ENCODE data around the gene SACM1L. TPM values are rescaled to one million over a fixed set of nuclear protein-coding genes. Genes with fewer than 3 reads are reported as not detected.

Gene SACM1L
- total RNA-seq, 1 donor from 2014 or later, result 39.4 TPM

DNA sequence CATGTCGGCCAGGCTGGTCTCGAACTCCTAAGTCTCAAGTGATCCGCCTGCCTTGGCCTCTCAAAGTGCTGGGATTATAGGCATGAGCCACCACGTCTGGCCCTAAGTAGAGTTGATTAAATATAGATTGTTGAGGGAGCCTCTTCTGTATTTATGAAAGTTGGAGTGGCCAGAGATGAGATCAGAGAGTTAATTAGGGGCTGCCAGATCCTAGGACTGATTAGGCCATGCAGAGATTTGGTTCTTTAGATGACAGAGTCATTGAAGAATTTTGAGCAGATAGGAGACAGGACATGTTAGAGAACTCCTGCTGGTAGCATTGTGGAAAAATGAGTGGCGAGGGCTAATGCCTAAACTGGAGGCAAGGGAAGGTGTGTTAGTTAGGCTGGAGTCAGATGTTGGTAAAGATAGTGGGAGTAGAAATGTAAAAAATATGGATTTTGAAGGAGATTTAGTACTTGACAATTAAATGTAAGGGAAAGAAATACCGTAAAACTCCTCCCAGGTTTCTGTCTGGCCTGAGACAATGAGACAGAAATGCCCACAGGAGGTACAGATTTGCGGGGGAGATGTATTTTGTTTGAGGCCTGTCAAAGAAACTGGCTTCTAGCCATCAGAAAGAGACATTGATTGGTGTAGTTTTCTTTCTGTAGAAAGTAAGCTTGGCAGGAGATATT lies 23.4 kb downstream of the SACM1L start:
- no peak for FAIRE-seq

DNA sequence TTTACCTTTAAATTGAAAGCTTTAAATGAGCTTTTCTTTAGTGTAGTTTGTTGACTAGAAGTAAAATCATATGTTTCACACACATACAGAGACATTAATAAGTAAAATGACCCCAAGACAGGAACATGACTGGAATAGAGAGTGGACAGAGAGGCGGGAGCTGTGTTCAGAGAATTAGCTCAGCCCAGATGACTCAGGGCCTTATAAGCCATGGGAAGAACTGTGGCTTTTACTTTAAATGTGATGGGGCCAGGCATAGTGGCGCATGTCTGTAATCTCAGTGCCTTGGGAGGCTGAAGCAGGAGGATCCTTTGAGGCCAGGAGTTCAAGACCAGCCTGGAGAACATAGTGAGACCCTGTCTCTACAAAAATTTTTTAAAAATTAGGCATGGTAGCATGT lies 26.7 kb downstream of the SACM1L start:
- Histone ChIP-seq H3K27me3 (ENCODE audit: insufficient read depth, low read length) (no peaks in the 10 kb centered on the region), H3K9ac (ENCODE audit: low read length) (no peak overlapping the region), H3K9me3 (ENCODE audit: insufficient read depth, low read depth, low read length) (no peaks in the 10 kb centered on the region), H2AFZ (ENCODE audit: low read depth, low read length) (no peak overlapping the region), H3K4me2 (ENCODE audit: low read length) (no peak overlapping the region), H3K4me1 (ENCODE audit: insufficient read depth, low read length) (no peaks in the 10 kb centered on the region), H3K79me2 (ENCODE audit: insufficient read depth, low read length) (no peaks in the 10 kb centered on the region), H3K36me3 (ENCODE audit: insufficient read depth, low read length) (peaks cover 21% of the 10 kb centered on the region), H3K4me3 (ENCODE audit: insufficient read depth, low read depth, low read length) (no peak overlapping the region), H3K27ac (ENCODE audit: low read depth, low read length) (no peak overlapping the region), H4K20me1 (ENCODE audit: insufficient read depth, low read length) (peaks cover 7% of the 10 kb centered on the region)
- no peak for DNase-seq (ENCODE audit: low read depth)
- no peak overlapping the region for H3K4me3 Mint-ChIP-seq (ENCODE audit: unreplicated experiment)
- FAIRE-seq, result no peak
- TF ChIP-seq EZH2 (IDR thresholded peaks at IDR 0.05; ENCODE audit: insufficient read depth, low read length), result no peak
- TF ChIP-seq, protein P1, sequence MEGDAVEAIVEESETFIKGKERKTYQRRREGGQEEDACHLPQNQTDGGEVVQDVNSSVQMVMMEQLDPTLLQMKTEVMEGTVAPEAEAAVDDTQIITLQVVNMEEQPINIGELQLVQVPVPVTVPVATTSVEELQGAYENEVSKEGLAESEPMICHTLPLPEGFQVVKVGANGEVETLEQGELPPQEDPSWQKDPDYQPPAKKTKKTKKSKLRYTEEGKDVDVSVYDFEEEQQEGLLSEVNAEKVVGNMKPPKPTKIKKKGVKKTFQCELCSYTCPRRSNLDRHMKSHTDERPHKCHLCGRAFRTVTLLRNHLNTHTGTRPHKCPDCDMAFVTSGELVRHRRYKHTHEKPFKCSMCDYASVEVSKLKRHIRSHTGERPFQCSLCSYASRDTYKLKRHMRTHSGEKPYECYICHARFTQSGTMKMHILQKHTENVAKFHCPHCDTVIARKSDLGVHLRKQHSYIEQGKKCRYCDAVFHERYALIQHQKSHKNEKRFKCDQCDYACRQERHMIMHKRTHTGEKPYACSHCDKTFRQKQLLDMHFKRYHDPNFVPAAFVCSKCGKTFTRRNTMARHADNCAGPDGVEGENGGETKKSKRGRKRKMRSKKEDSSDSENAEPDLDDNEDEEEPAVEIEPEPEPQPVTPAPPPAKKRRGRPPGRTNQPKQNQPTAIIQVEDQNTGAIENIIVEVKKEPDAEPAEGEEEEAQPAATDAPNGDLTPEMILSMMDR (IDR thresholded peaks at IDR 0.05; ENCODE audit: insufficient read depth, low read depth, low read length), result no peak
- no peak overlapping the region for H3K27ac Mint-ChIP-seq (ENCODE audit: unreplicated experiment)
- H3K9me3 Mint-ChIP-seq (ENCODE audit: unreplicated experiment), result no peaks in the 10 kb centered on the region
- H3K36me3 Mint-ChIP-seq (ENCODE audit: low read depth, unreplicated experiment), result peaks cover 23% of the 10 kb centered on the region
- no peaks in the 10 kb centered on the region for H3K27me3 Mint-ChIP-seq (ENCODE audit: low read depth, unreplicated experiment)
- H3K4me1 Mint-ChIP-seq (ENCODE audit: low read depth, unreplicated experiment), result peaks cover 15% of the 10 kb centered on the region

More for the DNA sequence above, 23.4 kb downstream of the SACM1L start:
- Histone ChIP-seq H3K36me3 (ENCODE audit: insufficient read depth, low read length) (peaks cover 28% of the 10 kb centered on the region), H3K4me3 (ENCODE audit: insufficient read depth, low read depth, low read length) (no peak overlapping the region), H3K9ac (ENCODE audit: low read length) (no peak overlapping the region), H2AFZ (ENCODE audit: low read depth, low read length) (no peak overlapping the region), H3K27ac (ENCODE audit: low read depth, low read length) (no peak overlapping the region), H4K20me1 (ENCODE audit: insufficient read depth, low read length) (peaks cover 7% of the 10 kb centered on the region), H3K9me3 (ENCODE audit: insufficient read depth, low read depth, low read length) (no peaks in the 10 kb centered on the region), H3K4me2 (ENCODE audit: low read length) (no peak overlapping the region), H3K79me2 (ENCODE audit: insufficient read depth, low read length) (no peaks in the 10 kb centered on the region), H3K27me3 (ENCODE audit: insufficient read depth, low read length) (no peaks in the 10 kb centered on the region), H3K4me1 (ENCODE audit: insufficient read depth, low read length) (no peaks in the 10 kb centered on the region)
- H3K36me3 Mint-ChIP-seq (ENCODE audit: low read depth, unreplicated experiment), result peaks cover 26% of the 10 kb centered on the region
- DNase-seq (ENCODE audit: low read depth), result peak; percentile 39
- TF ChIP-seq, protein P1 (IDR thresholded peaks at IDR 0.05; ENCODE audit: insufficient read depth, low read depth, low read length), result no peak
- no peak for TF ChIP-seq EZH2 (IDR thresholded peaks at IDR 0.05; ENCODE audit: insufficient read depth, low read length)
- peaks cover 15% of the 10 kb centered on the region for H3K4me1 Mint-ChIP-seq (ENCODE audit: low read depth, unreplicated experiment)
- H3K27ac Mint-ChIP-seq (ENCODE audit: unreplicated experiment), result peak overlapping the region; percentile 8
- no peaks in the 10 kb centered on the region for H3K27me3 Mint-ChIP-seq (ENCODE audit: low read depth, unreplicated experiment)
- H3K9me3 Mint-ChIP-seq (ENCODE audit: unreplicated experiment), result no peaks in the 10 kb centered on the region
- H3K4me3 Mint-ChIP-seq (ENCODE audit: unreplicated experiment), result no peak overlapping the region

DNA sequence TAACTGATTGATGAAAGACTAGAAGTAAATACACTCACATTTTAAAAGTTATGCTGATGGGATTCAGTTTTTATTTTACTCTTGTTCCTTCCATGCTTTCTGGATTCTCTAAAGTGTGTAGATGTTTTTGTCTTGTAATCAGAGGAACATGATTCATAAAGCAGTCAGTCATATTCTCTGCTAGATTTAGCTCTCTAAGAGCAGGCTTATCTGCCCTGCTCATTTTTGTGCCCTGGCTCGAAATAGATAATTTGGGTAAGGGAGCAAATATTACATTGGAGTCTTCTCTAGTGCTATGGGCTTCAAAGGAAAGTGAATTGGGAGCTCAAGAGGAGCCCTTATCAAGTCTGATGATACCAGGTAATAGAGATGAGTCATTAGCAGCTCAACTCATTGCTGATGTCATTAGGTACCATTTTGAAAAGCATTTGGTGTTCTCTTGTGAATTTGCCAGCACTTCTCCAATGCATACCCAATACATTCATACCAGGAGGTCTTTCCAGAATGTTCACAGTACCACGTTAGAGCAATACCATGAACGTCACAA lies 27.7 kb downstream of the SACM1L start:
- H3K4me3 Mint-ChIP-seq (ENCODE audit: unreplicated experiment), result no peak overlapping the region
- Histone ChIP-seq H3K9me3 (ENCODE audit: insufficient read depth, low read depth, low read length) (no peaks in the 10 kb centered on the region), H3K27me3 (ENCODE audit: insufficient read depth, low read length) (no peaks in the 10 kb centered on the region), H3K79me2 (ENCODE audit: insufficient read depth, low read length) (no peaks in the 10 kb centered on the region), H2AFZ (ENCODE audit: low read depth, low read length) (no peak overlapping the region), H4K20me1 (ENCODE audit: insufficient read depth, low read length) (peaks cover 7% of the 10 kb centered on the region), H3K4me1 (ENCODE audit: insufficient read depth, low read length) (no peaks in the 10 kb centered on the region), H3K36me3 (ENCODE audit: insufficient read depth, low read length) (peaks cover 24% of the 10 kb centered on the region), H3K4me2 (ENCODE audit: low read length) (no peak overlapping the region), H3K4me3 (ENCODE audit: insufficient read depth, low read depth, low read length) (no peak overlapping the region), H3K27ac (ENCODE audit: low read depth, low read length) (no peak overlapping the region), H3K9ac (ENCODE audit: low read length) (no peak overlapping the region)
- no peak for TF ChIP-seq EZH2 (IDR thresholded peaks at IDR 0.05; ENCODE audit: insufficient read depth, low read length)
- TF ChIP-seq, protein P1 (IDR thresholded peaks at IDR 0.05; ENCODE audit: insufficient read depth, low read depth, low read length), result no peak
- FAIRE-seq (peak; percentile 59), DNase-seq (ENCODE audit: low read depth) (no peak)
- H3K4me1 Mint-ChIP-seq (ENCODE audit: low read depth, unreplicated experiment), result peaks cover 15% of the 10 kb centered on the region
- peaks cover 20% of the 10 kb centered on the region for H3K36me3 Mint-ChIP-seq (ENCODE audit: low read depth, unreplicated experiment)
- no peak overlapping the region for H3K27ac Mint-ChIP-seq (ENCODE audit: unreplicated experiment)
- no peaks in the 10 kb centered on the region for H3K27me3 Mint-ChIP-seq (ENCODE audit: low read depth, unreplicated experiment)
- H3K9me3 Mint-ChIP-seq (ENCODE audit: unreplicated experiment), result no peaks in the 10 kb centered on the region
